HepG2 (cell line): ENCODE data around the gene MYH9. TPM values are rescaled to one million over a fixed set of nuclear protein-coding genes. Genes with fewer than 3 reads are reported as not detected.

Experiments used
- ATF7 ChIP-seq, 2 experiments: fragments of 450-650 bp in 1 of 2; sonication (generic) in 1 of 2; formaldehyde crosslinking in 1 of 2; IDR thresholded peaks; 2 replicates each; pipeline versions ENCODE4 v1.4.0 to v1.6.1; 2016 to 2020; ENCODE audit warnings: antibody characterized with exemption in 1 of 2, mild to moderate bottlenecking in 1 of 2, missing genetic modification reagents in 1 of 2
- BCL6 ChIP-seq: IDR thresholded peaks from 2 replicates; pipeline ENCODE4 v1.6.1; 2016; ENCODE audit warnings: missing genetic modification reagents, missing compliant biosample characterization
- CEBPB ChIP-seq: IDR thresholded peaks from 2 replicates; pipeline ENCODE4 v1.6.1; 2011; ENCODE audit warnings: low read depth, low read length, improper control_type of control experiment, borderline replicate concordance
- CEBPG ChIP-seq: IDR thresholded peaks from 2 replicates; pipeline ENCODE4 v1.6.1; 2016
- ELF4 ChIP-seq: sonication (generic); formaldehyde crosslinking; IDR thresholded peaks from 2 replicates; pipeline ENCODE4 v1.5.0; 2020; ENCODE audit warnings: missing genetic modification reagents, mild to moderate bottlenecking, moderate library complexity, borderline replicate concordance
- ESRRA ChIP-seq: sonication (generic); formaldehyde crosslinking; IDR thresholded peaks from 2 replicates; pipeline ENCODE4 v1.5.1; 2020; ENCODE audit warnings: mild to moderate bottlenecking, low read depth, missing genetic modification reagents
- IRF2 ChIP-seq: IDR thresholded peaks from 2 replicates; pipeline ENCODE4 v1.6.1; 2018; ENCODE audit warnings: missing genetic modification reagents, missing compliant biosample characterization
- KDM3A ChIP-seq: IDR thresholded peaks from 2 replicates; pipeline ENCODE4 v1.6.1; 2018; ENCODE audit warnings: low read depth, missing compliant biosample characterization
- MBD4 ChIP-seq: IDR thresholded peaks from 2 replicates; pipeline ENCODE4 v1.6.1; 2012; ENCODE audit warnings: low read length, inconsistent platforms, borderline replicate concordance
- RARA ChIP-seq: IDR thresholded peaks from 2 replicates; pipeline ENCODE4 v1.6.1; 2016; ENCODE audit warnings: missing genetic modification reagents, missing compliant biosample characterization
- SALL1 ChIP-seq: sonication (generic); formaldehyde crosslinking; IDR thresholded peaks from 2 replicates; pipeline ENCODE4 v1.8.0; 2022; ENCODE audit warnings: mild to moderate bottlenecking, missing genetic modification reagents
- YEATS4 ChIP-seq: sonication (generic); formaldehyde crosslinking; IDR thresholded peaks from 2 replicates; pipeline ENCODE4 v1.4.0; 2020; ENCODE audit warnings: missing genetic modification reagents, borderline replicate concordance
- ZMYM3 ChIP-seq: sonication (generic); formaldehyde crosslinking; IDR thresholded peaks from 2 replicates; pipeline ENCODE4 v1.5.1; 2020; ENCODE audit warnings: mild to moderate bottlenecking, missing genetic modification reagents
- ZNF44 ChIP-seq: sonication (generic); formaldehyde crosslinking; IDR thresholded peaks from 2 replicates; pipeline ENCODE4 v1.5.1; 2020; ENCODE audit warnings: mild to moderate bottlenecking, missing genetic modification reagents
- polyA plus RNA-seq, 8 experiments: library from polyadenylated mRNA; depleted of rRNA in 3 of 8; stranded (reverse) in 7 of 8; unstranded in 1 of 8; fragments of >200 nt; fragmentation: Illumina TruSeq in 4 of 8; extraction: Trizol in 4 of 8; gene quantifications; 2 replicates each; pipeline versions ENCODE4 v1.2.1 to v1.2.3, GENCODE V29; 2011 to 2016; ENCODE audit warnings: low read depth in 4 of 8, missing spikeins in 1 of 8, mixed read lengths in 1 of 8; ENCODE audit not compliant: insufficient read depth in 1 of 8
- total RNA-seq, 5 experiments: library from RNA; depleted of rRNA; stranded (reverse); fragments of >200 nt; fragmentation: Illumina TruSeq; extraction: Trizol; gene quantifications; 2 replicates each; pipeline ENCODE4 v1.2.3, GENCODE V29; 2016; ENCODE audit warnings: low read depth in 1 of 5
- TF ChIP-seq, protein P1 (sequence below): conservative IDR thresholded peaks from 2 replicates; pipeline ENCODE4 v1.6.1; 2018; ENCODE audit warnings: missing genetic modification reagents
- TF ChIP-seq, protein P2 (sequence below): sonication (generic); formaldehyde crosslinking; IDR thresholded peaks from 2 replicates; pipeline ENCODE4 v1.8.1; 2023; ENCODE audit warnings: mild to moderate bottlenecking, moderate library complexity, missing genetic modification reagents
- TF ChIP-seq, protein P3 (sequence below): sonication (generic); formaldehyde crosslinking; IDR thresholded peaks from 2 replicates; pipeline ENCODE4 v1.4.0; 2020; ENCODE audit warnings: missing genetic modification reagents
- TF ChIP-seq, protein P4 (sequence below): sonication (generic); formaldehyde crosslinking; IDR thresholded peaks from 2 replicates; pipeline ENCODE4 v1.4.0; 2020; ENCODE audit warnings: missing genetic modification reagents, borderline replicate concordance
- TF ChIP-seq, protein P5 (sequence below): sonication (generic); formaldehyde crosslinking; IDR thresholded peaks from 2 replicates; pipeline ENCODE4 v1.5.0; 2020; ENCODE audit warnings: missing genetic modification reagents

The MYH9 gene
- total and polyA plus RNA-seq, 2 of the 13 experiments (the other 11 are each of a cell fraction or from before 2014, with no cell fraction given), result 50.7 to 98.5 TPM

DNA sequence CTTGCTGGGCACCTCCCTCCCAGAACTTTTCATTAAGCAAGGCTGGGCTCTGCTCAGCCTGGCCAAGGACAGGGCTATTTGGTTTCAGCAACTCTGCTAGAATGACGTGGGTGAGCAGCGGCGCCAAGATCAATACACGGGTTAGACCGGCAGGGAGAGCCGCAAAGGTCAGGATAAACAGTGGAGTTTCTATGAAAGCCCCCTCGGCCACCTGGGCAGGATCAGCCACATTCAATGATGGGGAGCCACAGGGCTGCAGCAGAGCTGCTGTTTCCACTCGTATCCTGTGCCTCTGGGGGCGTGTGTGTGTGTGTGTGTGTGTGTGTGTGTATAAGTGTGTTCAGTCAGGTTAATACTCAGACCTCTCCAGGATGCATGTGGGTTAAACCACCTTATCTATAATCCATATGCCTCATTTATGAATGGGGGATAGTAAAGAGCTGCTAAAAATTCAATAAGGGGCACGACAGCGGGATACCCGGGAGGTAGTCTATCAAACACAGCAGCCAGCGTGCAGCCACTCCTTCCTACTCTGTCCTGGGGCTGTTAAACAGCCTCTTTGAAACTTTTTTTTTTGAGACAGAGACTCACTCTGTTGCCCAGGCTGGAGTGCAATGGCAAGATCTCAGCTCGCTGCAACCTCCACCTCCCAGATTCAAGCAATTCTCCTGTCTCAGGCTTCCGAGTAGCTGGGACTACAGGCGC, 34.8 kb downstream of the MYH9 start (continued):
- TF ChIP-seq ELF4 (CRISPR knock-in tag), result no peak
- no peak for TF ChIP-seq ZNF44
- TF ChIP-seq, protein P1, sequence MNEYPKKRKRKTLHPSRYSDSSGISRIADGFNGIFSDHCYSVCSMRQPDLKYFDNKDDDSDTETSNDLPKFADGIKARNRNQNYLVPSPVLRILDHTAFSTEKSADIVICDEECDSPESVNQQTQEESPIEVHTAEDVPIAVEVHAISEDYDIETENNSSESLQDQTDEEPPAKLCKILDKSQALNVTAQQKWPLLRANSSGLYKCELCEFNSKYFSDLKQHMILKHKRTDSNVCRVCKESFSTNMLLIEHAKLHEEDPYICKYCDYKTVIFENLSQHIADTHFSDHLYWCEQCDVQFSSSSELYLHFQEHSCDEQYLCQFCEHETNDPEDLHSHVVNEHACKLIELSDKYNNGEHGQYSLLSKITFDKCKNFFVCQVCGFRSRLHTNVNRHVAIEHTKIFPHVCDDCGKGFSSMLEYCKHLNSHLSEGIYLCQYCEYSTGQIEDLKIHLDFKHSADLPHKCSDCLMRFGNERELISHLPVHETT, result no peak
- TF ChIP-seq CEBPB, result peak; percentile 60; the same call in 1 of the 2 replicates
- TF ChIP-seq ZMYM3 (CRISPR knock-in tag), result 0 out of 2 replicates have a peak, but pooled peaks have one; percentile 12
- TF ChIP-seq IRF2 (CRISPR knock-in tag), result peak; percentile 74; the same call in 1 of the 2 replicates
- peak; percentile 78 for TF ChIP-seq ESRRA (CRISPR knock-in tag)
- TF ChIP-seq RARA (CRISPR knock-in tag), result peak; percentile 91
- TF ChIP-seq, protein P2, sequence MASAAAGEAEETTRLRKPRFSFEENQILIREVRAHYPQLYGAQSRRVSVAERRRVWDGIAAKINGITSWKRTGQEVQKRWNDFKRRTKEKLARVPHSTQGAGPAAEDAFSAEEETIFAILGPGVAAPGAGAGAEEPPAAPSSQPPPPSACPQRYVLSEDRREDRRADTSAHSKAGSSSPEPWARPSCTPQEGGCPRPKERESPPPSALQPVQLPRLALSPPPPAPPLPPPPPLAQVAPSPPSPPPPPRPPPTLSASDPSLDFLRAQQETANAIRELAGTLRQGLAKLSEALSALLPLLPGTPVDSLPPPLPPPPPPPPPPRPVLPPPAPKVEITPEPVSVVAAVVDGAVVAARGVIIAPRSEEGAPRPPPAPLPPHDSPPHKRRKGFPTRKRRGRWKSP (CRISPR knock-in tag), result no peak
- peak; percentile 87 for TF ChIP-seq SALL1
- TF ChIP-seq, protein P3, sequence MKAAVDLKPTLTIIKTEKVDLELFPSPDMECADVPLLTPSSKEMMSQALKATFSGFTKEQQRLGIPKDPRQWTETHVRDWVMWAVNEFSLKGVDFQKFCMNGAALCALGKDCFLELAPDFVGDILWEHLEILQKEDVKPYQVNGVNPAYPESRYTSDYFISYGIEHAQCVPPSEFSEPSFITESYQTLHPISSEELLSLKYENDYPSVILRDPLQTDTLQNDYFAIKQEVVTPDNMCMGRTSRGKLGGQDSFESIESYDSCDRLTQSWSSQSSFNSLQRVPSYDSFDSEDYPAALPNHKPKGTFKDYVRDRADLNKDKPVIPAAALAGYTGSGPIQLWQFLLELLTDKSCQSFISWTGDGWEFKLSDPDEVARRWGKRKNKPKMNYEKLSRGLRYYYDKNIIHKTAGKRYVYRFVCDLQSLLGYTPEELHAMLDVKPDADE, result no peak
- peak; percentile 78 for TF ChIP-seq CEBPG (CRISPR knock-in tag)
- TF ChIP-seq ATF7 (IDR thresholded peaks at IDR 0.05), result peak; percentile 34
- TF ChIP-seq ATF7 (CRISPR knock-in tag; IDR thresholded peaks at IDR 0.05), result peak; percentile 88
- peak; percentile 91 for TF ChIP-seq BCL6 (CRISPR knock-in tag)
- TF ChIP-seq KDM3A (CRISPR knock-in tag), result 0 out of 2 replicates have a peak, but pooled peaks have one; percentile 1
- TF ChIP-seq, protein P4, sequence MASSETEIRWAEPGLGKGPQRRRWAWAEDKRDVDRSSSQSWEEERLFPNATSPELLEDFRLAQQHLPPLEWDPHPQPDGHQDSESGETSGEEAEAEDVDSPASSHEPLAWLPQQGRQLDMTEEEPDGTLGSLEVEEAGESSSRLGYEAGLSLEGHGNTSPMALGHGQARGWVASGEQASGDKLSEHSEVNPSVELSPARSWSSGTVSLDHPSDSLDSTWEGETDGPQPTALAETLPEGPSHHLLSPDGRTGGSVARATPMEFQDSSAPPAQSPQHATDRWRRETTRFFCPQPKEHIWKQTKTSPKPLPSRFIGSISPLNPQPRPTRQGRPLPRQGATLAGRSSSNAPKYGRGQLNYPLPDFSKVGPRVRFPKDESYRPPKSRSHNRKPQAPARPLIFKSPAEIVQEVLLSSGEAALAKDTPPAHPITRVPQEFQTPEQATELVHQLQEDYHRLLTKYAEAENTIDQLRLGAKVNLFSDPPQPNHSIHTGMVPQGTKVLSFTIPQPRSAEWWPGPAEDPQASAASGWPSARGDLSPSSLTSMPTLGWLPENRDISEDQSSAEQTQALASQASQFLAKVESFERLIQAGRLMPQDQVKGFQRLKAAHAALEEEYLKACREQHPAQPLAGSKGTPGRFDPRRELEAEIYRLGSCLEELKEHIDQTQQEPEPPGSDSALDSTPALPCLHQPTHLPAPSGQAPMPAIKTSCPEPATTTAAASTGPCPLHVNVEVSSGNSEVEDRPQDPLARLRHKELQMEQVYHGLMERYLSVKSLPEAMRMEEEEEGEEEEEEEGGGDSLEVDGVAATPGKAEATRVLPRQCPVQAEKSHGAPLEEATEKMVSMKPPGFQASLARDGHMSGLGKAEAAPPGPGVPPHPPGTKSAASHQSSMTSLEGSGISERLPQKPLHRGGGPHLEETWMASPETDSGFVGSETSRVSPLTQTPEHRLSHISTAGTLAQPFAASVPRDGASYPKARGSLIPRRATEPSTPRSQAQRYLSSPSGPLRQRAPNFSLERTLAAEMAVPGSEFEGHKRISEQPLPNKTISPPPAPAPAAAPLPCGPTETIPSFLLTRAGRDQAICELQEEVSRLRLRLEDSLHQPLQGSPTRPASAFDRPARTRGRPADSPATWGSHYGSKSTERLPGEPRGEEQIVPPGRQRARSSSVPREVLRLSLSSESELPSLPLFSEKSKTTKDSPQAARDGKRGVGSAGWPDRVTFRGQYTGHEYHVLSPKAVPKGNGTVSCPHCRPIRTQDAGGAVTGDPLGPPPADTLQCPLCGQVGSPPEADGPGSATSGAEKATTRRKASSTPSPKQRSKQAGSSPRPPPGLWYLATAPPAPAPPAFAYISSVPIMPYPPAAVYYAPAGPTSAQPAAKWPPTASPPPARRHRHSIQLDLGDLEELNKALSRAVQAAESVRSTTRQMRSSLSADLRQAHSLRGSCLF, result no peak
- TF ChIP-seq, protein P5, sequence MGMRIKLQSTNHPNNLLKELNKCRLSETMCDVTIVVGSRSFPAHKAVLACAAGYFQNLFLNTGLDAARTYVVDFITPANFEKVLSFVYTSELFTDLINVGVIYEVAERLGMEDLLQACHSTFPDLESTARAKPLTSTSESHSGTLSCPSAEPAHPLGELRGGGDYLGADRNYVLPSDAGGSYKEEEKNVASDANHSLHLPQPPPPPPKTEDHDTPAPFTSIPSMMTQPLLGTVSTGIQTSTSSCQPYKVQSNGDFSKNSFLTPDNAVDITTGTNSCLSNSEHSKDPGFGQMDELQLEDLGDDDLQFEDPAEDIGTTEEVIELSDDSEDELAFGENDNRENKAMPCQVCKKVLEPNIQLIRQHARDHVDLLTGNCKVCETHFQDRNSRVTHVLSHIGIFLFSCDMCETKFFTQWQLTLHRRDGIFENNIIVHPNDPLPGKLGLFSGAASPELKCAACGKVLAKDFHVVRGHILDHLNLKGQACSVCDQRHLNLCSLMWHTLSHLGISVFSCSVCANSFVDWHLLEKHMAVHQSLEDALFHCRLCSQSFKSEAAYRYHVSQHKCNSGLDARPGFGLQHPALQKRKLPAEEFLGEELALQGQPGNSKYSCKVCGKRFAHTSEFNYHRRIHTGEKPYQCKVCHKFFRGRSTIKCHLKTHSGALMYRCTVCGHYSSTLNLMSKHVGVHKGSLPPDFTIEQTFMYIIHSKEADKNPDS (CRISPR knock-in tag), result no peak
- no peak for TF ChIP-seq MBD4
- TF ChIP-seq YEATS4 (CRISPR knock-in tag), result 0 out of 2 replicates have a peak, but pooled peaks have one; percentile 19
